ENCODE data around the gene ZCCHC24. TPM values are rescaled to one million over a fixed set of nuclear protein-coding genes. Genes with fewer than 3 reads are reported as not detected.

Gene ZCCHC24
- polyA plus RNA-seq, 6 donors from 2014 or later, result 0.12 to 0.54 (median 0.43) TPM; not detected in 1

DNA sequence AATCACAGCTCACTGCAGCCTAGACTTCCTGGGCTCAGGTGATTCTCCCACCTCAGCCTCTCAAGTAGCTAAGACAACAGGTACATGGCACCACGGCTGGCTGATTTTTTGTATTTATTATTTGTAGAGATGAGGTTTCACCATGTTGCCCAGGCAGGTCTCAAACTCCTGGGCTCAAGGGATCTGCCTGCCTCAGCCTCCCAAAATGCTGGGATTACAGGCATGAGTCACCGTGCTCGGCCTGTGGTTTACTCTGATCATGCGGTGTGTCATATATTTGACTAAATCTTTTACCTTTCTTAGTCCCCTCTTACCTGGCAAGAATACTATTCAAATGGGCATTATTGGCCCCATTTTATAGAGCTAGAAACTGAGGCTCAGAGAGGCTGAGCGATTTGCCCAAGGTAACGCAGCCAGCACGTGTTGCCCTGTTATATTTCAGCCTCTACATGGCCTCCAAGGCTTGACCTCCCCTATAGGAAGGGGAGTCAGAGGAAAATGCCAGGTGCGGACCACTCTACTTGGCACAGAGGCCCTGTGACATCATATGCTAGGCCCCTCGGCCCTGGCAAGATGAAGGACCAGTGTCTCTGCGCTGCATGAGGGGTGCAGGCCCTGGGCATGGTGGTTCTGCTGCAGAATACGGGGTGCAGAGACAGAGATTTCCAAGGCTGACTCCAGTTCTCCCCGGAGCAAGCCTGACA, 8.2 kb downstream of the ZCCHC24 start:
- H3K4me1 Mint-ChIP-seq, result no peaks in the 10 kb centered on the region
- ATAC-seq (ENCODE audit: low read depth in 2 of 2) (no peak), DNase-seq (no peak)
- H3K27me3 Mint-ChIP-seq, result peaks cover 7 to 24% (median 20%) of the 10 kb centered on the region in 3 donors
- H3K9me3 Mint-ChIP-seq, result no peaks in the 10 kb centered on the region
- H3K36me3 Mint-ChIP-seq, result no peaks in the 10 kb centered on the region
- peak overlapping the region in 1 of 6 donors; percentile 66 for H3K27ac Mint-ChIP-seq
- H3K4me3 Mint-ChIP-seq, result no peak overlapping the region

DNA sequence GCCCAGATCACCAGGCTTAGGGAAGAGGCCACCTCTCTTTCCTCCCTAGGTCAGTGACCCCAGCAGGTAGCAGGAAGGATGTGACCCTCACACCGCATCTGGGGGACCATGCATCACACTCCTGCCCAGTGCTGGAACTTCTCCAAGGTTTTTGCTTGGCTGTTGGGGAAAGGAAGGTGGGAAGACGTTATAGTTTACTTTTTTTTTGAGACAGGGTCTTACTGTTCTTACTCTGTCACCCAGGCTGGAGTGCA, 8.6 kb downstream of the ZCCHC24 start:
- H3K9me3 Mint-ChIP-seq, result no peaks in the 10 kb centered on the region
- no peak for ATAC-seq (ENCODE audit: low read depth in 2 of 2)
- no peak overlapping the region for H3K27ac Mint-ChIP-seq
- H3K27me3 Mint-ChIP-seq, result peaks cover 7 to 24% (median 20%) of the 10 kb centered on the region in 3 donors
- H3K4me1 Mint-ChIP-seq, result no peaks in the 10 kb centered on the region
- H3K4me3 Mint-ChIP-seq, result no peak overlapping the region
- no peaks in the 10 kb centered on the region for H3K36me3 Mint-ChIP-seq
- no peak for DNase-seq

GRCh38 chr10:79436066-79436849, 9.2 kb downstream of the ZCCHC24 start:
- no peak for ATAC-seq (ENCODE audit: low read depth in 2 of 2)
- Mint-ChIP-seq H3K27me3 (peaks cover 7 to 24% (median 20%) of the 10 kb centered on the region in 3 donors), H3K36me3 (no peaks in the 10 kb centered on the region), H3K4me1 (no peaks in the 10 kb centered on the region), H3K27ac (peak overlapping the region in 2 of 6 donors; percentile 38 to 81), H3K9me3 (no peaks in the 10 kb centered on the region), H3K4me3 (no peak overlapping the region)
- no peak for DNase-seq

GRCh38 chr10:79435271-79436065, 10.0 kb downstream of the ZCCHC24 start:
- no peaks in the 10 kb centered on the region for H3K36me3 Mint-ChIP-seq
- H3K27ac Mint-ChIP-seq, result no peak overlapping the region
- ATAC-seq (ENCODE audit: low read depth in 2 of 2) (no peak), DNase-seq (no peak)
- H3K9me3 Mint-ChIP-seq, result no peaks in the 10 kb centered on the region
- H3K4me1 Mint-ChIP-seq, result no peaks in the 10 kb centered on the region
- no peak overlapping the region for H3K4me3 Mint-ChIP-seq
- peaks cover 5 to 24% (median 20%) of the 10 kb centered on the region in 3 donors for H3K27me3 Mint-ChIP-seq

DNA sequence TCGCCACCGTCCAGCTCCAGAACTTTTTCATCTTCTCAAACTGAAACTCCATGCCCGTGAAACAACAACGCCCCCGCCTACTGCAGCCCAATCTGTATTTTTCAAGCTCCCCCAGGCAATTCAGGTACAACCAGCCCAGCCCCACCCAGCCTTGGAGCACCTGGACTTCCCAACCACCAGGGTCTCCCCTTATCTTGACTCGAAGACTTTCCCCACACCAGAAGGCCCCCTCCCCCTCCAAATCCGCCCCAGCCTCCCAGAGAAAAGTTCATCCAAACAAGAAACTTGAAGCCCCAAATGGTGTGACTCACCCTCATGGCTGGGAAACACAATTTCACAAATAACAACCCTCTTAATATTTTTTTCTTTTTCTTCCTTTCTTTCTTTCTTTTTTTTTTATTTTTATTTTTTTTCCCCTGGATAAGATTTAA, 10.6 kb downstream of the ZCCHC24 start:
- H3K9me3 Mint-ChIP-seq, result no peaks in the 10 kb centered on the region
- H3K27ac Mint-ChIP-seq, result no peak overlapping the region
- ATAC-seq (ENCODE audit: low read depth in 2 of 2), result no peak
- DNase-seq, result no peak
- H3K4me3 Mint-ChIP-seq, result no peak overlapping the region
- H3K36me3 Mint-ChIP-seq, result no peaks in the 10 kb centered on the region
- peaks cover 5 to 20% (median 19%) of the 10 kb centered on the region in 3 donors for H3K27me3 Mint-ChIP-seq
- no peaks in the 10 kb centered on the region for H3K4me1 Mint-ChIP-seq

DNA sequence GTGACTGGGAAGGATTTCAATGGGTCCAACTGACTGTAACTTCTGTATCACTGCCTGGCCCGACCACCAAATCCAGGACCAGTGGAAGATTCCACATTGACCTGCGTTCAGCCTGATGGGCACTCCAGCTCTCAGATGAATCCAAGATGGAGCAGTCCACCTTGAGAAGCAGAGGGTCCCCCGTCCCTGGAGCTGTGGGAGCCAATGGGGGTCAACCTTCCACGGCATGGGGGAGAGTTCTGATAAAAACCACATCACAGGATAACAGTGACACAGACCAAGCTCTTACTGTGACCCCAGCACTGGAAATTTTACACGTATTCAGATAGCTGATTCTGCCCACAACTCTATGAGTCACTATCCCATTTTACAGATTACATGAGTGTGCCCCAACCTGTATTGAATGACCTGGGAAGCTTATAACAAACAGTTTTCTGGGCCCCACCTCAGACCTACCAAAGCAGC, 11.2 kb downstream of the ZCCHC24 start:
- Mint-ChIP-seq H3K9me3 (no peaks in the 10 kb centered on the region), H3K4me1 (no peaks in the 10 kb centered on the region), H3K4me3 (no peak overlapping the region), H3K36me3 (no peaks in the 10 kb centered on the region), H3K27ac (peak overlapping the region in 1 of 6 donors; percentile 23), H3K27me3 (peaks cover 3 to 20% (median 19%) of the 10 kb centered on the region in 3 donors)
- DNase-seq (no peak), ATAC-seq (ENCODE audit: low read depth in 2 of 2) (no peak)

DNA sequence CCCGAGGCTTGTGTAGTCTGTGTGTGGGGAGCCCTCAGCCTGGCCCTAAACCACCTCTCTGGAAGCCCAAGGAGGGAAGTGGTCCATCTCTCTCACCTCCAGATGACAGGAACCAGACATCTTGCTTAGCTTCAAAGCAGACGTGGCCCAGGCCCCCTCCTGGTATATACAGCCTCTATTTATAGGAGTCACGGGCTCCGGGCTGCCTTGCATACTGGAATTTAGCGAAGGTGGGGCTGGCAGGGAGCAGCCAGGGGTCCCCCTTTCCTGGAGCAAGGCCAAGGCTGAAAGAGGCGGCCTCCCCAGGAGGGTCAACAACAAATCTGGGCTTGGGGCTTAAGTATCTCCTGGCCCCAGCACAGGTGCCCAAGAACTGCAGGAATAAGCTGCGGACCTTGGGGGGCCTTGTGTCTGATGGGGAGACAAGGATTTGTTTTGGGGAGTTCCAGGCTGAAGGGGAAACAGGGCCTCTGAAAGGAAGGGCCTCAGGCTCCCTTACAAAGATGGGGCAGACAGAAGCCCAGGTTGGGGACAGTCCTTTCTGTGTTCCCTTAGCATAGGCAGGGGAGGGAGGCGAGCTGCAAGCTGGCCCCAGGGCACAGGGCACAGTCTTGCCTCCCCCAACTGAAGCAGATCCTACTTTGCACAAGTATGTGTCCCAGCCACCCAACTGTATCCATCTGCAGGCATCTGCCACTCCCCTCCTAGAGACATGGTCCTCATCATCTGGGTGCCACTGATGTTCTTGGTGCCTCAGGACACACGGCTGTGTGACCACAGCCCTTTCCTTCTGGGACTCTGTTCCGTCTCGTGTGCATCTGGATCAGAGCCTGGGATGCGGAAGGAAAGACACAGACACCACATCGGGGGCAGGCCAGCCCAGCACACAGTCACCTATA, 11.9 kb downstream of the ZCCHC24 start:
- Mint-ChIP-seq H3K4me1 (no peaks in the 10 kb centered on the region), H3K36me3 (no peaks in the 10 kb centered on the region)
- no peak for ATAC-seq (ENCODE audit: low read depth in 2 of 2)

DNA sequence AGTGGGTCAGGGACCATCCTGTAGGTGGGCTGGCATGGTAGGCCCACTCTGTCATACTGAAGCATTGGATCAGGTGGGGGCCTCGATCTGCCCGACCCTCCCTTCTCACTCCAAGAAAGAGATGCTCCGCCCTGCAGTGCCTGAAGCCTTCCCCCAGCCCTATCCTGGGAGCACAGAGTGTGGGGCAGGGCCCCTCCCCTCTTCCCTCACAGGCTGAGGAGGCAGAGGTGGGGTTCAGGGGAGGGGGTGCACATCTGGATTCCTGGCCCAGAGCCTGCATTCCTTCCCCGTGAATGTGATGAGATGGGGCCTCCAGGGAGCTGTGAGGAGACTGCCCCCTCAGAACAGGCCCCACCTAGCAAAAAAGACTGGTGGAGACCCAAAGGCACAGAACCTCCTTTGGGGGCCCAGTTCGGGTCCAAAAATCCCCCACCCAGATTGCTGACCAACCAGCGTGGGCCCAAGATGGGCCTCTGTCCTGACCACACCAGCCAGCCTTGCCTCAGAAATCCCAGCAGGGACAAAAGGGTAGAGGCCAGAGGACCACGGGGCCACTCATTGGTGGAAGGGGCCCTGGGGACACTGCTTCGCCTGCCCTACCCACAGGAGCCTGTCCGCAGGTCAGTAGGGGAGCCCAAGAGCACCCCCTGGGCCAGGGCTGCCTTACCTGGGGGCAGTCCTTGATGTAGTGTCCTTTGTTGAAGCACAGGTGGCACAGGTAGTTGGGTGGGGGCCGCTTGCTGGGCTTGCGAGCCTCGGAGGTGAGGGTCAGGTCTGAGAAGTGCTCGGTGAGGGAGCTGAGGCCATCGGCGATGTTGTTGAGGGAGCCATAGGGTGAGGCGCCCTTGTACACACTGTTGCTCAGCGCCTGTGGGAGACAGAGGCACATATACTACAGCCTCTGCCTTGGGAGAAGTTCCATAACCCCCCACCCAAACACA, 13.3 kb downstream of the ZCCHC24 start:
- no peak for DNase-seq
- Mint-ChIP-seq H3K9me3 (peaks cover 0 to 7% (median 2%) of the 10 kb centered on the region in 7 donors), H3K4me3 (no peak overlapping the region), H3K4me1 (no peaks in the 10 kb centered on the region), H3K27ac (no peak overlapping the region), H3K36me3 (peaks cover 10 to 13% of the 10 kb centered on the region in 2 donors), H3K27me3 (peaks cover 0 to 7% (median 6%) of the 10 kb centered on the region in 3 donors)
- no peak for ATAC-seq (ENCODE audit: low read depth in 2 of 2)

More for the DNA sequence above, 11.9 kb downstream of the ZCCHC24 start:
- peaks cover 0 to 19% (median 19%) of the 10 kb centered on the region in 3 donors for H3K27me3 Mint-ChIP-seq
- DNase-seq, result no peak
- no peak overlapping the region for H3K4me3 Mint-ChIP-seq
- H3K27ac Mint-ChIP-seq, result no peak overlapping the region
- H3K9me3 Mint-ChIP-seq, result no peaks in the 10 kb centered on the region

GRCh38 chr10:79431428-79431827, 14.0 kb downstream of the ZCCHC24 start:
- no peak for ATAC-seq (ENCODE audit: low read depth in 2 of 2)
- peaks cover 0 to 5% (median 4%) of the 10 kb centered on the region in 3 donors for H3K27me3 Mint-ChIP-seq
- H3K9me3 Mint-ChIP-seq, result peaks cover 0 to 7% (median 3%) of the 10 kb centered on the region in 7 donors
- peaks cover 11 to 16% of the 10 kb centered on the region in 2 donors for H3K36me3 Mint-ChIP-seq
- no peak for DNase-seq
- no peaks in the 10 kb centered on the region for H3K4me1 Mint-ChIP-seq
- H3K27ac Mint-ChIP-seq, result no peak overlapping the region
- no peak overlapping the region for H3K4me3 Mint-ChIP-seq

GRCh38 chr10:79430936-79431335, 14.5 kb downstream of the ZCCHC24 start:
- H3K9me3 Mint-ChIP-seq, result peaks cover 0 to 7% (median 3%) of the 10 kb centered on the region in 7 donors
- H3K4me3 Mint-ChIP-seq, result no peak overlapping the region
- peaks cover 0 to under 1% (median 0%) of the 10 kb centered on the region in 3 donors for H3K27me3 Mint-ChIP-seq
- ATAC-seq (ENCODE audit: low read depth in 2 of 2) (no peak), DNase-seq (no peak)
- H3K36me3 Mint-ChIP-seq, result peaks cover 11 to 21% of the 10 kb centered on the region in 2 donors
- H3K4me1 Mint-ChIP-seq, result no peaks in the 10 kb centered on the region
- no peak overlapping the region for H3K27ac Mint-ChIP-seq

- DNase-seq (no peak), ATAC-seq (ENCODE audit: low read depth in 2 of 2) (no peak)
- Mint-ChIP-seq H3K9me3 (peaks cover 0 to 7% (median 3%) of the 10 kb centered on the region in 7 donors), H3K4me3 (no peak overlapping the region), H3K27me3 (no peaks in the 10 kb centered on the region), H3K4me1 (no peaks in the 10 kb centered on the region), H3K36me3 (peaks cover 11 to 22% of the 10 kb centered on the region in 2 donors), H3K27ac (no peak overlapping the region)
Measured at GRCh38 chr10:79430325-79430905, 15.0 kb downstream of the ZCCHC24 start.

Data from naive B cell (primary cell).